ENCODE data around the gene STK40. TPM values are rescaled to one million over a fixed set of nuclear protein-coding genes. Genes with fewer than 3 reads are reported as not detected.
A peak's percentile ranks its signal among the peaks of the same experiment; 100 is the strongest.

The STK40 gene
- total RNA-seq, 1 donor from 2014 or later: 80.1 TPM

GRCh38 chr1:36420836-36421317 is 35.2 kb upstream of the STK40 start:
- Mint-ChIP-seq H3K9me3 (no peaks in the 10 kb centered on the region), H3K36me3 (ENCODE audit: low read depth) (peaks cover 7% of the 10 kb centered on the region), H3K4me3 (no peak overlapping the region), H3K27ac (ENCODE audit: unreplicated experiment) (no peak overlapping the region), H3K4me1 (peaks cover 11% of the 10 kb centered on the region), H3K27me3 (ENCODE audit: low read depth) (no peaks in the 10 kb centered on the region)
- DNase-seq (ENCODE audit: low read depth, low spot score): peak; percentile 95
- peak; percentile 93 for TF ChIP-seq CTCF (conservative IDR thresholded peaks at IDR 0.05)

GRCh38 chr1:36420409-36420808 is 34.7 kb upstream of the STK40 start:
- Mint-ChIP-seq H3K27me3 (ENCODE audit: low read depth) (no peaks in the 10 kb centered on the region), H3K9me3 (no peaks in the 10 kb centered on the region), H3K27ac (ENCODE audit: unreplicated experiment) (no peak overlapping the region), H3K36me3 (ENCODE audit: low read depth) (peaks cover 4% of the 10 kb centered on the region), H3K4me1 (peaks cover 11% of the 10 kb centered on the region), H3K4me3 (no peak overlapping the region)
- DNase-seq (ENCODE audit: low read depth, low spot score): no peak
- TF ChIP-seq CTCF (conservative IDR thresholded peaks at IDR 0.05): no peak

- no peak for TF ChIP-seq CTCF (conservative IDR thresholded peaks at IDR 0.05)
- H3K4me3 Mint-ChIP-seq: no peak overlapping the region
- H3K9me3 Mint-ChIP-seq: no peaks in the 10 kb centered on the region
- no peak overlapping the region for H3K27ac Mint-ChIP-seq (ENCODE audit: unreplicated experiment)
- no peak for DNase-seq (ENCODE audit: low read depth, low spot score)
- peaks cover 11% of the 10 kb centered on the region for H3K4me1 Mint-ChIP-seq
- H3K36me3 Mint-ChIP-seq (ENCODE audit: low read depth): peaks cover 4% of the 10 kb centered on the region
- no peaks in the 10 kb centered on the region for H3K27me3 Mint-ChIP-seq (ENCODE audit: low read depth)
Measured at GRCh38 chr1:36419569-36419968, 33.8 kb upstream of the STK40 start.

GRCh38 chr1:36419140-36419539 is 33.4 kb upstream of the STK40 start:
- no peak for TF ChIP-seq CTCF (conservative IDR thresholded peaks at IDR 0.05)
- peaks cover 11% of the 10 kb centered on the region for H3K4me1 Mint-ChIP-seq
- H3K27me3 Mint-ChIP-seq (ENCODE audit: low read depth): no peaks in the 10 kb centered on the region
- H3K9me3 Mint-ChIP-seq: no peaks in the 10 kb centered on the region
- H3K27ac Mint-ChIP-seq (ENCODE audit: unreplicated experiment): no peak overlapping the region
- peaks cover 7% of the 10 kb centered on the region for H3K36me3 Mint-ChIP-seq (ENCODE audit: low read depth)
- no peak overlapping the region for H3K4me3 Mint-ChIP-seq
- DNase-seq (ENCODE audit: low read depth, low spot score): no peak

GRCh38 chr1:36417931-36418330 is 32.2 kb upstream of the STK40 start:
- Mint-ChIP-seq H3K4me1 (peaks cover 11% of the 10 kb centered on the region), H3K36me3 (ENCODE audit: low read depth) (peaks cover 7% of the 10 kb centered on the region), H3K4me3 (no peak overlapping the region), H3K27me3 (ENCODE audit: low read depth) (no peaks in the 10 kb centered on the region), H3K27ac (ENCODE audit: unreplicated experiment) (no peak overlapping the region), H3K9me3 (no peaks in the 10 kb centered on the region)
- TF ChIP-seq CTCF (conservative IDR thresholded peaks at IDR 0.05): no peak
- DNase-seq (ENCODE audit: low read depth, low spot score): no peak

Measured in neural crest cell (in vitro differentiated cells).